SJSA1 (cell line): ENCODE results near the gene PACC1. TPM values are rescaled to one million over a fixed set of nuclear protein-coding genes. Genes with fewer than 3 reads are reported as not detected.

ENCODE experiments used
- DNase-seq, 2 experiments: peaks; one replicate each; pipeline ENCODE4 v3.0.0-alpha.2; 2015 to 2020; ENCODE audit warnings: low spot score in 2 of 2, low read depth in 1 of 2
- H3K27ac ChIP-seq: fragments of 250-450 bp; sonication (Bioruptor Pico); 2 replicates; pipeline ENCODE4 v1.5.1; 2020; ENCODE audit warnings: mild to moderate bottlenecking, moderate library complexity
- H3K27me3 ChIP-seq: fragments of 250-450 bp; sonication (Bioruptor Pico); replicated peaks from 2 replicates; pipeline ENCODE4 v1.5.1; 2020; ENCODE audit warnings: mild to moderate bottlenecking, moderate library complexity
- H3K36me3 ChIP-seq: fragments of 250-450 bp; sonication (Bioruptor Pico); 2 replicates; pipeline ENCODE4 v1.5.1; 2020; ENCODE audit warnings: mild to moderate bottlenecking
- H3K4me1 ChIP-seq: fragments of 250-450 bp; sonication (Bioruptor Pico); replicated peaks from 2 replicates; pipeline ENCODE4 v1.6.1; 2021; ENCODE audit warnings: mild to moderate bottlenecking
- H3K4me3 ChIP-seq: fragments of 250-450 bp; sonication (Bioruptor Pico); 2 replicates; pipeline ENCODE4 v1.5.1; 2020; ENCODE audit warnings: mild to moderate bottlenecking
- H3K9me3 ChIP-seq: fragments of 250-450 bp; sonication (Bioruptor Pico); replicated peaks from 2 replicates; pipeline ENCODE4 v1.5.1; 2020; ENCODE audit warnings: mild to moderate bottlenecking
- total RNA-seq: library from RNA; depleted of rRNA; stranded (reverse); fragments of >200 nt; shearing (Covaris generic); gene quantifications from 2 replicates; pipeline ENCODE4 v1.2.3, GENCODE V29; 2014

Gene PACC1
- total RNA-seq, 1 experiment from 2014 or later = 9.4 TPM

DNA sequence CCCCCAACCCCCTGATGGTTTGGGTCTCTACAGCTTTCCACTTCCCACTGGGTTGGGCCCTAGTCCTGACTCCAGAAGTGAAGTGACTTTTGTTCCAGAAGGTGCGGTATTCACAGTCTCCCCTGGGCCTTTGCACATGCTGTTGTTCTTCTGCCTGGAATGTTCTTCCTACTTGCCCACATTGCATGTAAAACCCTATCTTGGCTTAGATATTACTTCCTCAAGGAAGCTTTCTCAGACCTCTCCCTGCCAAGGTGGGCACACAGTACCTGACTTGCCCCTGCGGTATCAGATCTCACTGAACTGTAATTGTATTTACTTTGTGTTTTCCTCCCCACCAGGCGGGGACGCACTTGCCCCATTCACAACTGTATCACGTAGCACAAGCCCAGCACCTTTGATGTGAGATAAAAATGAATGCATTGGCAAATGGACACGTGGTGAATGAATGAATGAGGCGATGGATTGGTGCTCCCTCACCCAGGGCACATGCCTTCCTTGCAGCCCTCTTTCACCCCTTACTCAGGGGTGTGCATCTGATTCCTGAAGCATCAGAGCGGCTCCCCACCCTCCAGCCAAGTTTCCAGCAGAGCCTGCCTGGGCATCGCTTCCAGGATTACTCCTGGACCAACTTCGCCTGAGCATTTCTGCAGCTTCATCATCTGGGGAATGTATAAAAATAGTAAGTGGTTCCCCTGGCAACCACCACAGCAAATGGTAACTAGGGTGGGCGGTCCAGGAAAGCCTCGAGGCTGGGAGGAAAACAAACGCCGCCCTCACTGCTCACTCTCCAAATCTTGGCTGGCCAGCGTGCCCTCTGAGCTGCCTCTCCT is 37.9 kb upstream of the PACC1 start:
- no peaks in the 10 kb centered on the region for H3K9me3 ChIP-seq
- DNase-seq = no peak
- H3K36me3 ChIP-seq = no peaks in the 10 kb centered on the region
- H3K4me1 ChIP-seq = no peaks in the 10 kb centered on the region
- no peaks in the 10 kb centered on the region for H3K27me3 ChIP-seq
- H3K4me3 ChIP-seq = no peak overlapping the region
- H3K27ac ChIP-seq = no peak overlapping the region

- H3K4me3 ChIP-seq = no peak overlapping the region
- no peak overlapping the region for H3K27ac ChIP-seq
- no peaks in the 10 kb centered on the region for H3K4me1 ChIP-seq
- H3K27me3 ChIP-seq = no peaks in the 10 kb centered on the region
- no peak for DNase-seq
- H3K9me3 ChIP-seq = no peaks in the 10 kb centered on the region
- no peaks in the 10 kb centered on the region for H3K36me3 ChIP-seq
Observed at GRCh38 chr1:212451416-212452322, 37.0 kb upstream of the PACC1 start.

GRCh38 chr1:212450331-212450881 is 35.7 kb upstream of the PACC1 start:
- no peaks in the 10 kb centered on the region for H3K4me1 ChIP-seq
- no peak overlapping the region for H3K27ac ChIP-seq
- H3K9me3 ChIP-seq = no peaks in the 10 kb centered on the region
- DNase-seq = no peak
- no peaks in the 10 kb centered on the region for H3K27me3 ChIP-seq
- H3K4me3 ChIP-seq = no peak overlapping the region
- H3K36me3 ChIP-seq = no peaks in the 10 kb centered on the region

- no peak overlapping the region for H3K27ac ChIP-seq
- no peaks in the 10 kb centered on the region for H3K9me3 ChIP-seq
- no peak for DNase-seq
- H3K4me1 ChIP-seq = no peaks in the 10 kb centered on the region
- H3K36me3 ChIP-seq = no peaks in the 10 kb centered on the region
- no peak overlapping the region for H3K4me3 ChIP-seq
- H3K27me3 ChIP-seq = no peaks in the 10 kb centered on the region
Observed at GRCh38 chr1:212447478-212447877, 32.8 kb upstream of the PACC1 start.

- Histone ChIP-seq H3K27me3 (no peaks in the 10 kb centered on the region), H3K36me3 (no peaks in the 10 kb centered on the region), H3K9me3 (no peaks in the 10 kb centered on the region), H3K4me1 (no peaks in the 10 kb centered on the region), H3K4me3 (no peak overlapping the region), H3K27ac (no peak overlapping the region)
- DNase-seq = no peak
Observed at GRCh38 chr1:212446333-212446732, 31.6 kb upstream of the PACC1 start.

DNA sequence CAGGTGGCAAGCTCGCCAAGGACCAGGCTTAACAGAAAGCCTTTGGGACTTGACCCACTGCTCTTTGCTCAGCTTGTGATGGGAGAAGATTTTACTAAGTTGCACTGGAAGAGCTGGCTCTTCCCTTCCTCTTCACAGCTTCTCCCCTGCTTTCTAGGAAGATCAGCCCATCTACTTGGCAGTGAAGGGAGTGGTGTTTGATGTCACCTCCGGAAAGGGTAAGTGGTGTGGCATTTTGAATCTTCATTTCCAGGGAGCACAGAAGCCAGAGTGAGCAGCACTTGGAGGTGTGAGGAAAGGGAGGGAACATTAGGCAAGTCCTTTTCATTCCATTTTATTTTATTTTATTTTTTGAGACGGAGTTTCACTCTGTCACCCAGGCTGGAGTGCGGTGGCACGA is 27.7 kb upstream of the PACC1 start:
- no peaks in the 10 kb centered on the region for H3K9me3 ChIP-seq
- no peaks in the 10 kb centered on the region for H3K4me1 ChIP-seq
- H3K36me3 ChIP-seq = no peaks in the 10 kb centered on the region
- no peak overlapping the region for H3K27ac ChIP-seq
- H3K4me3 ChIP-seq = no peak overlapping the region
- no peaks in the 10 kb centered on the region for H3K27me3 ChIP-seq
- no peak for DNase-seq

DNA sequence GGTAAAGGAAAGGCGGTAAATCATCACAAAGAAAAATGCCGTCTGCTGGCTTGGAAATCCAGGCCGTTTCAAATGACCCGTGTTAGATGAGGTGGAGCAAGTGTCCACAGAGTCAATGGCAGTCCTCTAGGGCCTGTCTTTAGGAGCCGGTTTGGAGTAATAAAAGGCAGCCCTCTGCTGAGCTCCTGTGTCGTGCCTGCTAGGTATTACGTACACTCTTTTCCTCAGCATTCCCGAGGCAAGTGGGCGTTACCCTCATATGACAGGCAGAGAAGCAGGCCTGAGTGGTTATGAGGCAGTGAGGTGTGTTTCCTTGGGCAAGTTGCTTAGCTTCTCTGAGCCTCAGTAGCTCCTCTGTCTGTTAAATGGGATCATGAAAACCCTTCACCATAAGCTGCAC is 25.7 kb upstream of the PACC1 start:
- no peak overlapping the region for H3K4me3 ChIP-seq
- H3K27me3 ChIP-seq = no peaks in the 10 kb centered on the region
- DNase-seq = no peak
- no peak overlapping the region for H3K27ac ChIP-seq
- H3K9me3 ChIP-seq = no peaks in the 10 kb centered on the region
- H3K4me1 ChIP-seq = no peaks in the 10 kb centered on the region
- no peaks in the 10 kb centered on the region for H3K36me3 ChIP-seq

DNA sequence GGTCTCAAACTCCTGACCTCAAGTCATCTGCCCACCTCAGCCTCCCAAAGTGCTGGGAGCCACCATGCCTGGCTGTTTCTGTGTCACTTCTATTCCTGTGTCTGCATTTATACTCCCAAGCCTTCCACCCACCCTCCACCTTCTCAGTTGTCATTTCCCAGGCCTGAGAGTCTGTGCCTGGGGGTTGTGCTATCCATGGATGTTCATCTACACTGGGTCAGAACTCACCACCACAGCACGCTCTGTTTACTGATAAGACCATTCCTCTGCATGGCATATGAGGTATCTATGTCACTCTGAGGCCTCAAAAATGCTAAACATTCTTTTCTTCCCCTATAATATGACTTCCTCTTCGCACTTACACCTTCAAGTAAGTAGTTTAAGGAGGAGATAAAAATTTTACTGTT is 24.1 kb upstream of the PACC1 start:
- no peak for DNase-seq
- Histone ChIP-seq H3K4me1 (0 out of 2 replicates have a peak, but pooled peaks cover 5% of the 10 kb centered on the region), H3K4me3 (no peak overlapping the region), H3K36me3 (no peaks in the 10 kb centered on the region), H3K27me3 (no peaks in the 10 kb centered on the region), H3K9me3 (no peaks in the 10 kb centered on the region), H3K27ac (no peak overlapping the region)

GRCh38 chr1:212437179-212437798 is 22.6 kb upstream of the PACC1 start:
- H3K9me3 ChIP-seq = no peaks in the 10 kb centered on the region
- DNase-seq = no peak
- H3K27me3 ChIP-seq = no peaks in the 10 kb centered on the region
- no peak overlapping the region for H3K4me3 ChIP-seq
- peaks cover 3% of the 10 kb centered on the region; the same call in 1 of the 2 replicates for H3K36me3 ChIP-seq
- H3K4me1 ChIP-seq = 0 out of 2 replicates have a peak, but pooled peaks cover 11% of the 10 kb centered on the region
- H3K27ac ChIP-seq = no peak overlapping the region

DNA sequence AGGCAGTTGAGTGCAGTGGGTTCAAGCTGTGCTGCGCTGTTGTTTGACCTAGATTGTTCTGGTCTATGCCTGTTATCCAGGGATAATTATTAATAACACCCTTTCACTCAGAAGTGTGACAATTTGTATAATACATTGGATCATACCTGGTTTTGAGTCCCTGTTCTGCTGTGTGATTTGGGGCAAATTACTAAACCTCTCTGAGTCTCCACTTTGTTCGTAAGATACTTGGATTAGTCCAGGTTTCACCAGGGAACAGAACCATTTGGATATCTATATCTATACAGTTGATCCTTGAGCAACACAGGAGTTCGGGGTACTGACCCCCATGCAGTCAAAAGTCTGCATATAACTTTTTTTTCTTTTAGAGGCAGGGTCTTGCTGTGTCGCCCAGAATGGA is 20.3 kb upstream of the PACC1 start:
- DNase-seq = no peak

DNA sequence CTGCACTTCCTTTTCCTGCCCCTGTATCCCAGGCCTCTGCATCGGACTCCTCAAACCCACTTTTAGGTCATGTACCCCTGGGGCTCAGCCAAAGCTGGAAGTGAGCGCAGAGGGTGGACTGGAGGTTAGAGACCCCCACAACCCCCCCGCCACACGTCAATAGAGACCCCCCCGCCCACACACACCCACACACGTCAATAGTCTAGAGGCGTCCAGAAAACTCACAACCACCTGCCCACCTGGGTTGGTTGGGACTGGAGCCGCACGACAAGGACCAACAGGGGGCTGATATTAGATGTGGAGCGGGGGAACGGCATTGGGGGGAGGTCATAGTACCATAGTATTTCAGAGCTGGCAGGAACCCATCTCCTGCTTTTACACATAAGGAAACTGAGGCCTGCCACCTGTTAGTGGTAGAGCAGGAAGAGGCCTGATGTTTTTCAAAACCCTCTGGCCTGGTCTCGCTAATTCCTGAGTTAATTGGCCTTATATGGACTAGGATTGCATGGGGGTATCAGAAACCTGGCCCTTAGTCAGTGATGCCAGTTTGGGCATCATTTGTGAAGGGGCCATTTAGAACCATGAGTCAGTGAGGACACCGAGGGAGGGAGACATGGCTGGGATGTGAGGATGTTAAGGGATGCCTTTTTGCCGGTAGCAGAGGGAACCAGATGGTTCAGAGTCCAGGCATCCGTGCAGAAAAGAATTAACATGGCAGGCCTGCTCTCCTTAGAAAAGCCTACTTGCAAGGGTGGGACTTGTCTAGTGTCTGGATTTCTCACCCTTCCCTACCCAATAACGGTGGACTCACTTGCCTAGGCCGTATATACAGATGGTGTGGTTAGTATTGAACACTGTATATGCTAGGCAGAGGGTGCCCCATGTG is 19.1 kb upstream of the PACC1 start:
- Histone ChIP-seq H3K9me3 (no peaks in the 10 kb centered on the region), H3K4me1 (0 out of 2 replicates have a peak, but pooled peaks cover 16% of the 10 kb centered on the region), H3K36me3 (peaks cover 3% of the 10 kb centered on the region; the same call in 1 of the 2 replicates), H3K27ac (no peak overlapping the region), H3K27me3 (peaks cover under 1% of the 10 kb centered on the region; the same call in 1 of the 2 replicates), H3K4me3 (peak overlapping the region; percentile 92)
- no peak for DNase-seq

More for the DNA sequence above, 20.3 kb upstream of the PACC1 start:
- H3K9me3 ChIP-seq = no peaks in the 10 kb centered on the region
- no peak overlapping the region for H3K27ac ChIP-seq
- 0 out of 2 replicates have a peak, but pooled peaks cover 16% of the 10 kb centered on the region for H3K4me1 ChIP-seq
- H3K27me3 ChIP-seq = no peaks in the 10 kb centered on the region
- H3K36me3 ChIP-seq = peaks cover 3% of the 10 kb centered on the region; the same call in 1 of the 2 replicates
- H3K4me3 ChIP-seq = no peak overlapping the region

DNA sequence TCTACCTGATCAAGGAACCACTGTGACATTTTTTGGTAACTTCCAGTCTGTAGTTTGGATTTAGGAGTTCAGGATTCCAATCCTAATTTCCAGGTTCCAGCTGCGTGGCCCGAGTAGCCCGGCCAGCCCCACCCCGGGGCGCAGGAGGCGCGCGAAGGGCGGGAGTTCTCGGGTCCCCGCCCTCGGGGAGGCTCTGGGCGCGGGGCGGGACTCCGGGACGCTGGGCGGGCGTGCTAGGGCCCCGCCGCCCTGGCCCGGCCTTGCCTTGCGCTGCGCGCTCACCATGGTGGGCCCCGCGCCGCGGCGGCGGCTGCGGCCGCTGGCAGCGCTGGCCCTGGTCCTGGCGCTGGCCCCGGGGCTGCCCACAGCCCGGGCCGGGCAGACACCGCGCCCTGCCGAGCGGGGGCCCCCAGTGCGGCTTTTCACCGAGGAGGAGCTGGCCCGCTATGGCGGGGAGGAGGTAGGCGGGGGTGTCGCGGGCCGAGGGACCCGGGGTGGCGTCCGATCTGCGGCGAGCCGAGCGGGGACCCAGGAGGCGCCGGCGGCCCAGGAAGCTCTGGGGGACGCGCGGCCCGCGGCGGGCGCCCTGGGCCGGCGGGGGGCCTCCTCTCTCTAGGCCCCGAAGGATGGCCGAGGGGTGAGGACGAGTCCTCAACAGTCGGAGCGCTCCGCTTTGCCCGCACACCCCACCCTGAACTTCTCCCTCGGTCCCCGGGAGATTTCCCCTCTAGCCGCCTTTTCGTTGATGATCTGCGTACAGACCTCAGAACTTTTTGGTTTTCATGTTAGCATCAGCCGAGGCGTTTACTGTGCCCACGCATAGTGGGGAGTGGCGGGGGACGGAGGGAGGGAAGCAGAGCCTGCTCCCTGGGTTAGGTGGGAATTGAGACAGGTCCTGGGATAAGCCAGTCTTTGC is 18.2 kb upstream of the PACC1 start, which contains the start of gene NENF:
Gene NENF, plus strand, starts transcription at position 260 of the 916 bp plus-strand sequence. Its CDS starts 24 bp downstream, at position 284.
- H3K4me1 ChIP-seq = 0 out of 2 replicates have a peak, but pooled peaks cover 16% of the 10 kb centered on the region

More for the DNA sequence above, 18.2 kb upstream of the PACC1 start, which contains the start of gene NENF:
- Histone ChIP-seq H3K27me3 (peaks cover 2% of the 10 kb centered on the region; the same call in 1 of the 2 replicates), H3K9me3 (no peaks in the 10 kb centered on the region), H3K36me3 (peaks cover 3% of the 10 kb centered on the region; the same call in 1 of the 2 replicates), H3K4me3 (peak within 1 kb of the TSS; percentile 92), H3K27ac (peak within 1 kb of the TSS; percentile 29; the same call in 1 of the 2 replicates)
- peak; percentile 65 to 80 for DNase-seq
